GM18505 (cell line): ENCODE data around the gene SLC44A5.
"Not testable (repeated sequence)": the region's sequence is repeated elsewhere in the genome, so short reads cannot be mapped to it uniquely, and the experiment has no call there.

Experiments used
- ATAC-seq: cut with Tn5 transposase; IDR thresholded peaks from one replicate; pipeline ENCODE4 v1.9.1; 2021; ENCODE audit not compliant: unreplicated experiment
- POLR2A ChIP-seq: IDR thresholded peaks from 4 replicates; pipeline ENCODE4 v1.6.1; 2011; ENCODE audit warnings: borderline replicate concordance; ENCODE audit not compliant: insufficient read depth, insufficient read length; ENCODE audit errors: extremely low read depth

SLC44A5 gene

DNA sequence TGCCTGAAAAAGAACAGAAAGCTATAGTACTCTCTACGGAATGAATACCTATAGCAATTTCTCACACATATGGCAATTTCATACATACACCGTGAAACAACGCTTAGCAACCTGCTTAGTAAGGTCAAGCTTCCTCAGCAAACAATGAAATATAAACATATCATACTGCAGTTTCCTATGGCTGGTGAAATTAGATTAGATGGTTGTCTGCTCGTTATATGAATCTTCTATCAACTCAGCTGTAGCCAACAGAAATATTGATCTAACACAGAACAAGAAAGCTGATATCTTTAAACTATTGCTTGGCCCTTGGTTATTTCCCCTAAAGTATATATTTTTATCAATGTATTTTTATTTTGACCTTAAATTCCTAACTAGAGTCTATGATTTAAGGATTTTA, 187.8 kb downstream of the SLC44A5 start:
- TF ChIP-seq POLR2A: no peak
- ATAC-seq: no peak

DNA sequence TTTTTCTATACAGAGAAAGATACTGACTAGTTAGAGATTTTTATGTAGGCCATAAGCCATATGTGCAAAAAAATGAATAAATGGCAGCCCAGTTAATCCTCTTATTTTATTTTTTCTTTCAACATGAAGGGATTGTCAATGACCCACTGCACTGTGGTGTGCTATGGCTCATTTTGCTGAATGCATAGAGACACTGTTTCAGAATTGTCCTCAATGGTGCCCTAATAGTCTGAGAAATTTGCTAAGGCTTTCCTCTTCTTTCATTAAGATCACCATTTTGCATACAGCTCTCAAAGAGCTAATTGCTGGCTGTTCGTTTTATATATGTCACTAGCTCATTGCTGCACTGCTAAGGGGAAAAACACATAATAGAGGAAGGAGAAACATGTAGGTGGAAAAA, 189.5 kb downstream of the SLC44A5 start:
- no peak for ATAC-seq
- TF ChIP-seq POLR2A: no peak

- no peak for ATAC-seq
- no peak for TF ChIP-seq POLR2A
Measured at GRCh38 chr1:75415187-75415586, 195.7 kb downstream of the SLC44A5 start.

- ATAC-seq: no peak
- TF ChIP-seq POLR2A: no peak
Measured at GRCh38 chr1:75412616-75413015, 198.3 kb downstream of the SLC44A5 start.

DNA sequence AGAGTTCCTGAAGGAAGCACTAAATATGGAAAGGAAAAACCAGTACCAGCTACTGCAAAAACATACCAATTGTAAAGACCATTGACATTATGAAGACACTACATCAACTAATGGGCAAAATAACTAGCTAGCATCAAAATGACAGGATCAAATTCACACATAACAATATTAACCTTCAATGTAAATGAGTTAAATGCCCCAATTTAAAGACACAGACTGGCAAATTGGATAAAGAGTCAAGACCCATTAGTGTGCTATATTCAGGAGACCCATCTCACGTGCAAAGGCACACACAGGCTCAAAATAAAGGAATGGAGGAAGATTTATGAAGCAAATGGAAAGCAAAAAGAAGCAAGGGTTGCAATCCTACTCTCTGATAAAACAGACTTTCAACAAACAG, 206.2 kb downstream of the SLC44A5 start:
- not testable (repeated sequence) for ATAC-seq

- not testable (repeated sequence) for ATAC-seq
Measured at GRCh38 chr1:75403147-75403646, 207.7 kb downstream of the SLC44A5 start.

- ATAC-seq: no peak
- TF ChIP-seq POLR2A: no peak
Measured at GRCh38 chr1:75400716-75401115, 210.2 kb downstream of the SLC44A5 start.

- no peak for ATAC-seq
- TF ChIP-seq POLR2A: no peak
Measured at GRCh38 chr1:75396745-75397144, 214.2 kb downstream of the SLC44A5 start.

- ATAC-seq: no peak
- no peak for TF ChIP-seq POLR2A
Measured at GRCh38 chr1:75396260-75396659, 214.7 kb downstream of the SLC44A5 start.

- ATAC-seq: peak; percentile 59
Measured at GRCh38 chr1:75394386-75395139, 216.4 kb downstream of the SLC44A5 start.

GRCh38 chr1:75392278-75392677, 218.6 kb downstream of the SLC44A5 start:
- peak; percentile 89 for ATAC-seq
- no peak for TF ChIP-seq POLR2A

More at GRCh38 chr1:75394386-75395139, 216.4 kb downstream of the SLC44A5 start:
- no peak for TF ChIP-seq POLR2A

GRCh38 chr1:75375476-75376447, 235.2 kb downstream of the SLC44A5 start:
- not testable (repeated sequence) for ATAC-seq

DNA sequence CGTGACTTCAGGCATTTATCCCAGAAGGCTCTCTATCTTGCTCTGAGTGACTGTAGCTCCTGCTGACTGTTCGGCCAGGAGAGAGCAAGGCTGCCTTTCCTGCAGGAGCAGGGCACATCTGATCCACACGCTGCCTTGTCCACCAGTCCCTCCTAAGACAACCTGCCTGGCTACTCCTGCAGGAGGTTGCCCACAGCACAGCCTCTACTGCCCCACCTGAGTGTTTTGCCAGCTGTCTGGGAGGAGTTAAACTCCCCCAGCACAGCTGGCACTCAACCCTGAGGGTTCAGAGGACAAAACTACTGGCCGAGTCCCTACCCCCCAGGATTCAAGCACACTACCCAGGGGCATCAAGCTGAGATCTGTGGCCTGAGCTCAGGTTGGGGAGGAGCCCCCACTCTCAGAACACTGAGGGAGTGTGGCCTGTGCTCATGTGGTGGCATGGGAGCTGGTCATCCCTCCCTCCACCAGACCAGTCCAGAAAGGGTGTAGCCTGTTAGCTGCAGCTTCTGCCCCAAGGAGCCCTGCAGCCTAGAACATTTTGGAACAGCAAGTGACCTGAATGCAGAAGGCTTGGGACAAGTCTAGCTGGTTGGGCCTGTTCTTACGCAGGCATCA, 237.3 kb downstream of the SLC44A5 start:
- TF ChIP-seq POLR2A: no peak
- no peak for ATAC-seq

GRCh38 chr1:75366595-75366994, 244.3 kb downstream of the SLC44A5 start:
- no peak for ATAC-seq
- no peak for TF ChIP-seq POLR2A

DNA sequence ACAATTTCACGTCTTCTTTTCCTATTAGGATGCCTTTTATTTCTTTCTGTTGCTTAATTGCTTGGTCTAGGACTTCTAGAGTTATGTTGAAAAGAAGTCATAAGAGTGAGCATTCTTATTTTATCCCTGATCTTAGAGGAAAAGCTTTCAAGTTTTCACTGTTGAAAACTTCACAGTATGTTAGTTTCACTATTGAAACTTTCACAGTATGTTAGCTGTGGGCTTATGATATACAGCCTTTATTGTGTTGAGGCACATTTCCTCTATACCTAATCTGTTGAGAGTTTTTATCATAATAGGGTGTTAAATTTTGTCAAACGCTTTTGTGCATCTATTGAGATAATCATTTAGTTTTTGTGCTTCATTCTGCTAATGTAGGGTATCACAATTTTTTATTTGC, 249.7 kb downstream of the SLC44A5 start:
- no peak for TF ChIP-seq POLR2A
- ATAC-seq: no peak

- not testable (repeated sequence) for ATAC-seq
Measured at GRCh38 chr1:75354267-75354666, 256.6 kb downstream of the SLC44A5 start.
